HepG2 (cell line): Measurements from ENCODE around the gene CDH13.

Experiments
- CTCF ChIP-seq: sonication (generic); formaldehyde crosslinking; IDR thresholded peaks from 2 replicates; pipeline ENCODE4 v1.5.0; 2020; ENCODE audit warnings: mild to moderate bottlenecking, missing genetic modification reagents, moderate library complexity
- ETV5 ChIP-seq: IDR thresholded peaks from 2 replicates; pipeline ENCODE4 v1.6.1; 2018; ENCODE audit warnings: missing biosample characterization, missing genetic modification reagents, inconsistent platforms, borderline replicate concordance
- MATR3 ChIP-seq: sonication (generic); formaldehyde crosslinking; IDR thresholded peaks from 2 replicates; pipeline ENCODE4 v1.4.0; 2020; ENCODE audit warnings: missing genetic modification reagents
- MAX ChIP-seq: IDR thresholded peaks from 2 replicates; pipeline ENCODE4 v1.6.1; 2012; ENCODE audit warnings: inconsistent platforms
- TBP ChIP-seq: sonication (generic); formaldehyde crosslinking; IDR thresholded peaks from 2 replicates; pipeline ENCODE4 v1.5.0; 2020; ENCODE audit warnings: missing genetic modification reagents
- ZNF20 ChIP-seq: sonication (generic); formaldehyde crosslinking; IDR thresholded peaks from 2 replicates; pipeline ENCODE4 v1.4.0; 2020; ENCODE audit warnings: mild to moderate bottlenecking, moderate library complexity, missing genetic modification reagents
- TF ChIP-seq, protein P1 (sequence below): sonication (generic); formaldehyde crosslinking; IDR thresholded peaks from 2 replicates; pipeline ENCODE4 v1.9.0; 2022; ENCODE audit warnings: low read depth, missing genetic modification reagents

- TF ChIP-seq MAX (no peak), CTCF (CRISPR knock-in tag) (no peak), TBP (CRISPR knock-in tag) (no peak), ZNF20 (CRISPR knock-in tag) (no peak), ETV5 (CRISPR knock-in tag) (no peak), MATR3 (CRISPR knock-in tag) (no peak)
- TF ChIP-seq, protein P1, sequence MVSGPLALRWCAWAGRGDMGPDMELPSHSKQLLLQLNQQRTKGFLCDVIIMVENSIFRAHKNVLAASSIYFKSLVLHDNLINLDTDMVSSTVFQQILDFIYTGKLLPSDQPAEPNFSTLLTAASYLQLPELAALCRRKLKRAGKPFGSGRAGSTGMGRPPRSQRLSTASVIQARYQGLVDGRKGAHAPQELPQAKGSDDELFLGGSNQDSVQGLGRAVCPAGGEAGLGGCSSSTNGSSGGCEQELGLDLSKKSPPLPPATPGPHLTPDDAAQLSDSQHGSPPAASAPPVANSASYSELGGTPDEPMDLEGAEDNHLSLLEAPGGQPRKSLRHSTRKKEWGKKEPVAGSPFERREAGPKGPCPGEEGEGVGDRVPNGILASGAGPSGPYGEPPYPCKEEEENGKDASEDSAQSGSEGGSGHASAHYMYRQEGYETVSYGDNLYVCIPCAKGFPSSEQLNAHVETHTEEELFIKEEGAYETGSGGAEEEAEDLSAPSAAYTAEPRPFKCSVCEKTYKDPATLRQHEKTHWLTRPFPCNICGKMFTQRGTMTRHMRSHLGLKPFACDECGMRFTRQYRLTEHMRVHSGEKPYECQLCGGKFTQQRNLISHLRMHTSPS (CRISPR knock-in tag) = no peak
Measured at GRCh38 chr16:83652943-83653342, 1026.2 kb downstream of the CDH13 start.
